H1 (cell line): ENCODE measurements around the gene SHC3. TPM values are rescaled to one million over a fixed set of nuclear protein-coding genes. Genes with fewer than 3 reads are reported as not detected.

ENCODE experiments used
- CTCF ChIA-PET: fragments of 300-600 bp; sonication (Branson Sonifier 250); formaldehyde crosslinking; loops from one replicate; lab custom pipeline; 2021; ENCODE audit not compliant: partially characterized antibody; lab: Charles Lee
- POLR2A ChIA-PET: fragments of 300-600 bp; sonication (Branson Sonifier 250); formaldehyde crosslinking; loops from one replicate; lab custom pipeline; 2021; ENCODE audit warnings: inconsistent platforms; ENCODE audit not compliant: partially characterized antibody; lab: Charles Lee
- DNase-seq, 2 experiments: peaks; one replicate each; pipeline versions ENCODE4 v3.0.0 to v3.0.0-alpha.2; 2010 to 2022; ENCODE audit warnings: low spot score in 2 of 2, low read depth in 1 of 2, mixed read lengths in 1 of 2
- FAIRE-seq: peaks from 2 replicates; lab custom pipeline; 2011; peaks lifted over from hg19 to GRCh38; lab: Jason Lieb, UNC
- H2AFZ ChIP-seq: 2 replicates; pipeline ENCODE4 v1.8.1; 2012; ENCODE audit warnings: low read length, inconsistent platforms
- H2AK5ac ChIP-seq: 2 replicates; pipeline ENCODE4 v1.6.1; 2013; ENCODE audit warnings: low read depth, low read length
- H2BK120ac ChIP-seq: replicated peaks from 2 replicates; pipeline ENCODE3; 2013; ENCODE audit warnings: low read depth, low read length, inconsistent platforms
- H2BK12ac ChIP-seq: 2 replicates; pipeline ENCODE4 v1.6.1; 2013; ENCODE audit warnings: low read depth, low read length
- H2BK15ac ChIP-seq: 2 replicates; pipeline ENCODE4 v1.6.1; 2013; ENCODE audit warnings: low read length
- H2BK20ac ChIP-seq: 2 replicates; pipeline ENCODE4 v1.6.1; 2013; ENCODE audit warnings: low read length
- H2BK5ac ChIP-seq: 2 replicates; pipeline ENCODE4 v1.6.1; 2013; ENCODE audit warnings: low read depth, low read length
- H3K14ac ChIP-seq: 2 replicates; pipeline ENCODE4 v1.6.1; 2013; ENCODE audit warnings: inconsistent platforms; ENCODE audit not compliant: insufficient read length
- H3K18ac ChIP-seq: 2 replicates; pipeline ENCODE4 v1.6.1; 2013; ENCODE audit warnings: low read length; ENCODE audit errors: extremely low read depth
- H3K23ac ChIP-seq: 2 replicates; pipeline ENCODE4 v1.6.1; 2013; ENCODE audit warnings: inconsistent platforms; ENCODE audit not compliant: insufficient read length
- H3K23me2 ChIP-seq: 2 replicates; pipeline ENCODE4 v1.6.1; 2013; ENCODE audit warnings: low read depth, low read length
- H3K27ac ChIP-seq: 2 replicates; pipeline ENCODE4 v1.6.1; 2011; ENCODE audit warnings: low read depth, low read length, inconsistent platforms
- H3K27me3 ChIP-seq, 4 experiments: replicated peaks in 1 of 4; 1 replicate in 1 of 4; 2 replicates in 3 of 4; pipeline versions ENCODE4 v1.6.1 to v1.8.1; 2011 to 2013; ENCODE audit warnings: low read length in 3 of 4, mild to moderate bottlenecking in 3 of 4, inconsistent platforms in 2 of 4, mixed read lengths in 2 of 4, moderate library complexity in 1 of 4; ENCODE audit not compliant: control insufficient read depth in 3 of 4, insufficient read depth in 3 of 4; ENCODE audit errors: extremely low read depth in 1 of 4
- H3K36me3 ChIP-seq, 4 experiments: 2 replicates each; pipeline versions ENCODE4 v1.6.1 to v1.8.1; 2011 to 2013; ENCODE audit warnings: mild to moderate bottlenecking in 4 of 4, low read length in 3 of 4, moderate library complexity in 2 of 4, control low read depth in 1 of 4, inconsistent platforms in 1 of 4; ENCODE audit not compliant: insufficient read depth in 4 of 4, control insufficient read depth in 2 of 4
- H3K4ac ChIP-seq: replicated peaks from 2 replicates; pipeline ENCODE3; 2013; ENCODE audit warnings: low read length, low read depth, mixed read lengths, inconsistent platforms; ENCODE audit not compliant: insufficient read length
- H3K4me1 ChIP-seq, 4 experiments: replicated peaks in 1 of 4; 1 replicate in 1 of 4; 2 replicates in 3 of 4; pipeline versions ENCODE4 v1.6.1 to v1.8.1; 2011 to 2013; ENCODE audit warnings: low read length in 3 of 4, inconsistent platforms in 2 of 4, mixed read lengths in 1 of 4; ENCODE audit not compliant: insufficient read depth in 4 of 4, control insufficient read depth in 3 of 4
- H3K4me2 ChIP-seq, 2 experiments: 2 replicates each; pipeline versions ENCODE4 v1.6.1 to v1.8.1; 2011 to 2013; ENCODE audit warnings: low read depth in 2 of 2, low read length in 2 of 2, control low read depth in 1 of 2, inconsistent platforms in 1 of 2, mild to moderate bottlenecking in 1 of 2; ENCODE audit not compliant: insufficient read depth in 1 of 2
- H3K4me3 ChIP-seq, 4 experiments: fragments of 200-600, 300-600 bp in 1 of 4; sonication (generic), shearing (Covaris generic), sonication (Bioruptor Twin) in 1 of 4; 2 replicates each; pipeline versions ENCODE4 v1.5.1 to v1.8.1; 2011 to 2016; ENCODE audit warnings: low read length in 4 of 4, low read depth in 3 of 4, control low read depth in 2 of 4, inconsistent platforms in 2 of 4, mild to moderate bottlenecking in 2 of 4, mixed read lengths in 1 of 4, moderate library complexity in 1 of 4; ENCODE audit not compliant: insufficient read depth in 2 of 4; ENCODE audit errors: extremely low read depth in 1 of 4
- H3K56ac ChIP-seq: replicated peaks from 2 replicates; pipeline ENCODE3; 2013; ENCODE audit warnings: low read depth, mild to moderate bottlenecking, mixed read lengths, low read length, inconsistent platforms; ENCODE audit not compliant: insufficient read length
- H3K79me1 ChIP-seq: 2 replicates; pipeline ENCODE4 v1.6.1; 2013; ENCODE audit warnings: low read depth, low read length, control low read depth
- H3K79me2 ChIP-seq, 2 experiments: 2 replicates each; pipeline versions ENCODE4 v1.6.1 to v1.8.1; 2012 to 2013; ENCODE audit warnings: low read length in 2 of 2, mild to moderate bottlenecking in 2 of 2, inconsistent platforms in 1 of 2; ENCODE audit not compliant: insufficient read depth in 2 of 2, control insufficient read depth in 1 of 2
- H3K9ac ChIP-seq, 4 experiments: replicated peaks in 1 of 4; 1 replicate in 1 of 4; 2 replicates in 3 of 4; pipeline versions ENCODE4 v1.6.1 to v1.8.1; 2011 to 2013; ENCODE audit warnings: low read depth in 3 of 4, low read length in 3 of 4, control low read depth in 2 of 4, mild to moderate bottlenecking in 2 of 4, moderate library complexity in 2 of 4, inconsistent platforms in 1 of 4; ENCODE audit errors: extremely low read depth in 1 of 4
- H3K9me3 ChIP-seq, 2 experiments: 2 replicates each; pipeline versions ENCODE4 v1.6.1 to v1.8.1; 2012 to 2013; ENCODE audit warnings: mild to moderate bottlenecking in 2 of 2, moderate library complexity in 2 of 2, control low read depth in 1 of 2, inconsistent platforms in 1 of 2, low read depth in 1 of 2, low read length in 1 of 2, mixed read lengths in 1 of 2; ENCODE audit not compliant: insufficient read depth in 2 of 2
- H4K20me1 ChIP-seq, 2 experiments: replicated peaks in 1 of 2; 2 replicates each; pipeline versions ENCODE3 to v1.8.1; 2011 to 2013; ENCODE audit warnings: inconsistent platforms in 2 of 2, low read length in 2 of 2, mild to moderate bottlenecking in 1 of 2; ENCODE audit not compliant: insufficient read depth in 2 of 2, control insufficient read depth in 1 of 2
- H4K5ac ChIP-seq: 2 replicates; pipeline ENCODE4 v1.6.1; 2013; ENCODE audit warnings: low read length, low read depth, mixed read lengths, inconsistent platforms; ENCODE audit not compliant: insufficient read length
- H4K8ac ChIP-seq: 2 replicates; pipeline ENCODE4 v1.8.0; 2013; ENCODE audit warnings: mild to moderate bottlenecking, moderate library complexity, low read length, inconsistent platforms; ENCODE audit not compliant: insufficient read depth; ENCODE audit errors: extremely low read depth
- H4K91ac ChIP-seq: replicated peaks from 2 replicates; pipeline ENCODE3; 2013; ENCODE audit warnings: low read length, mixed read lengths, inconsistent platforms; ENCODE audit not compliant: insufficient read length
- BCL11A ChIP-seq, 2 experiments: IDR thresholded peaks; one replicate each; pipeline ENCODE4 v1.6.1; 2011; ENCODE audit warnings: low read depth in 2 of 2, low read length in 2 of 2, mild to moderate bottlenecking in 2 of 2
- KDM1A ChIP-seq: fragments of 200-600, 300-600 bp; sonication (generic); IDR thresholded peaks from 2 replicates; pipeline ENCODE4 v1.7.1; 2016; ENCODE audit warnings: mild to moderate bottlenecking, low read length, borderline replicate concordance
- WGBS, 2 experiments: shearing (Covaris generic) in 1 of 2; methylation state at CpG; one replicate each; pipeline versions ENCODE4 v1.1.6 to v1.1.7; 2013 to 2015; ENCODE audit warnings: low lambda C conversion rate in 2 of 2, mixed read lengths in 2 of 2, inconsistent platforms in 1 of 2, low coverage in 1 of 2, missing lambda C conversion rate in 1 of 2; ENCODE audit not compliant: insufficient replicate concordance in 2 of 2, insufficient coverage in 1 of 2, insufficient read length in 1 of 2; ENCODE audit errors: extremely low coverage in 1 of 2, missing lambda C conversion rate in 1 of 2; 5-methylcytosine and 5-hydroxymethylcytosine counted together
- polyA plus RNA-seq, 7 experiments: library from polyadenylated mRNA; depleted of rRNA in 3 of 7; stranded (reverse) in 5 of 7; unstranded in 2 of 7; fragments of >200 nt in 5 of 7; fragments of 200-250 nt in 2 of 7; gene quantifications; 1 replicate in 5 of 7; 2 replicates in 1 of 7; 4 replicates in 1 of 7; pipeline versions ENCODE4 v1.2.1 to v1.2.3, GENCODE V29; 2011 to 2013; ENCODE audit warnings: missing spikeins in 2 of 7, mixed read lengths in 2 of 7
- total RNA-seq: library from RNA; stranded (reverse); fragmentation: NEBNext Ultra II Directional; extraction: Animal tissue kit (Norgen Biotek cat#: 25700); gene quantifications from 2 replicates; pipeline ENCODE4 v1.2.1, GENCODE V29; 2021

The SHC3 gene
- total and polyA plus RNA-seq, 2 of the 8 experiments (the other 6 are each of a cell fraction or from before 2014, with no cell fraction given): 1.4 to 7.1 TPM

- H3K9me3 ChIP-seq: peaks cover 0 to 3% of the 10 kb centered on the region in 2 experiments; a peak in 2 of 4 replicates
- ChIA-PET POLR2A (no interaction called here), CTCF (no interaction called here)
- no peaks in the 10 kb centered on the region for H3K36me3 ChIP-seq
- H3K23me2 ChIP-seq: peaks cover 6% of the 10 kb centered on the region; the same call in 1 of the 2 replicates
- no peak overlapping the region for H3K27ac ChIP-seq
- no peak overlapping the region for H3K18ac ChIP-seq
- TF ChIP-seq BCL11A (IDR thresholded peaks at IDR 0.05; ENCODE audit: low read depth in 2 of 2, low read length in 2 of 2): no peak
- peak; percentile 24; the same call in 1 of the 2 replicates for TF ChIP-seq KDM1A
- no peak overlapping the region for H2AK5ac ChIP-seq
- no peak overlapping the region for H2BK12ac ChIP-seq
- no peaks in the 10 kb centered on the region for H3K79me2 ChIP-seq
- no peak overlapping the region for H2BK120ac ChIP-seq
- no peak overlapping the region for H3K56ac ChIP-seq
- H3K23ac ChIP-seq: no peak overlapping the region
- H3K14ac ChIP-seq: no peak overlapping the region
- no peaks in the 10 kb centered on the region for H3K79me1 ChIP-seq
- H4K20me1 ChIP-seq: no peaks in the 10 kb centered on the region
- H2BK5ac ChIP-seq: no peak overlapping the region
- H4K5ac ChIP-seq: no peak overlapping the region
- H3K27me3 ChIP-seq: peaks cover 0 to 4% (median 1%) of the 10 kb centered on the region in 4 experiments; a peak in 2 of 7 replicates
- DNase-seq: no peak
- H3K4me2 ChIP-seq: no peak overlapping the region
- H4K91ac ChIP-seq: no peak overlapping the region
- no peak overlapping the region for H3K4me3 ChIP-seq
- H2AFZ ChIP-seq: no peak overlapping the region
- H4K8ac ChIP-seq: no peak overlapping the region
- no peak overlapping the region for H2BK20ac ChIP-seq
- H3K4ac ChIP-seq: no peak overlapping the region
- H3K4me1 ChIP-seq: peaks cover 5 to 13% (median 11%) of the 10 kb centered on the region in 4 experiments
- no peak overlapping the region for H3K9ac ChIP-seq
- H2BK15ac ChIP-seq: no peak overlapping the region
- 75% methylated on average over 2 of the region's 2 CpGs; no CpG with 5 or more reads in 1 of the 2 experiments for WGBS, 2 experiments
- FAIRE-seq: no peak
Observed at GRCh38 chr9:88985616-88986015, 193.0 kb downstream of the SHC3 start.
